Posterior vena cava (tissue), 2 donors: ENCODE measurements around the gene ZDHHC14. TPM values are rescaled to one million over a fixed set of nuclear protein-coding genes. Genes with fewer than 3 reads are reported as not detected.
A peak's percentile ranks its signal among the peaks of the same experiment; 100 is the strongest.
"Not testable (repeated sequence)": the region's sequence is repeated elsewhere in the genome, so short reads cannot be mapped to it uniquely, and the experiment has no call there.

Source experiments
- DNase-seq: peaks from one replicate; pipeline ENCODE4 v3.0.0-alpha.2; 2020; ENCODE audit warnings: low spot score
- intact Hi-C, 2 donors: fragments of 100-400 bp; cut with DNase I; formaldehyde crosslinking; loops; one replicate each; pipeline versions ENCODE4 v1.14.1 to v1.14.2; 2022 to 2023
- total RNA-seq, 2 donors: library from RNA; stranded (reverse); fragmentation: NEBNext Ultra II Directional; extraction: Animal tissue kit (Norgen Biotek cat#: 25700); gene quantifications; one replicate each; pipeline ENCODE4 v1.2.1, GENCODE V29; 2021
- donor health status: DM: yes; HTN: yes; CAD: no.
- donor health status: DM: yes; HTN: yes; CAD: no.

ZDHHC14 gene
- total RNA-seq, 2 donors from 2014 or later: 12.2 to 14.8 TPM

- intact Hi-C loops: no loop called here
- no peak for DNase-seq
Measured at GRCh38 chr6:157695301-157696040, 314.5 kb downstream of the ZDHHC14 start.

DNA sequence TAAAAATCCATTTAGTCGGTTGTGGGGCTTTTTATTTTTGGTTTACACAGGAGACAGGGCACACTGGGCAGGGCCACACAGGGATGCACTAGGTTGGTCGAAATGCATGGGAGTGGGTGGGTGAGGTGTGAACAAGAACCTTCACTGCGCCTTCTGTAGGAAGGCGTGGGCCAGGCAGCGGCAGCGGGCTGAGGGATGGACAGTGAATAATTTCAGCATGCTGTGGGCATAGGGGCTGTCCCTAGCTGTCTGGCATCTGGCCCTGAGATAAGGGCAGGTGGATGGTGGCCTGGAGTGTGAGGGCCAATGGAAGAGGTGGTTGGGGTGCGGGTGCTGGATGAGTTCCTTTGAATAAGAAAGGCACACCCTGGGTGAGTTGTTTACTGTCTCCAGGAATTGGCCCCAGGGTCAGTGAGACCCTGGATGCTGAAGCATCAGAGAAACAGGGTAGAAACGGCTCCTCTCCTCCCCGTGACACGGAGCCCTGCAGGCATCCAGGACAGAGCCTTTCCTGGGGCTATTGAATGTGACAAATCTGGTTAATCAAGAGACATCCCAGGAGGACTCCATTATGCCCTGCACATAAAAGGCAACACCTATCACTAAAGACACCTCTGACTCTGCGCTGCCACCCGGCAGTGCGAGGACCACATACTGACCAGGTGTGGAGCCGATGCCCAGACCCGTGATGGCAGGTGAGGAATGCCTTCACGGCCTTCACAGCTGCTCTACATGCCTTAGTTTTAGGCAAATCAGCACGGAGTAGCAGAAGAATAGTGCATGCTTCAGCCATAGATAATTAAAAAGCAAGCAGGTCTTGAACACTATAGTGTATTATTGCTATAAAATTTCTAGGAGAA is 319.0 kb downstream of the ZDHHC14 start:
- intact Hi-C loops: no loop called here
- DNase-seq: peak; percentile 54

GRCh38 chr6:157706351-157706750 is 325.4 kb downstream of the ZDHHC14 start:
- peak; percentile 15 for DNase-seq
- intact Hi-C loops: not testable (repeated sequence)

DNA sequence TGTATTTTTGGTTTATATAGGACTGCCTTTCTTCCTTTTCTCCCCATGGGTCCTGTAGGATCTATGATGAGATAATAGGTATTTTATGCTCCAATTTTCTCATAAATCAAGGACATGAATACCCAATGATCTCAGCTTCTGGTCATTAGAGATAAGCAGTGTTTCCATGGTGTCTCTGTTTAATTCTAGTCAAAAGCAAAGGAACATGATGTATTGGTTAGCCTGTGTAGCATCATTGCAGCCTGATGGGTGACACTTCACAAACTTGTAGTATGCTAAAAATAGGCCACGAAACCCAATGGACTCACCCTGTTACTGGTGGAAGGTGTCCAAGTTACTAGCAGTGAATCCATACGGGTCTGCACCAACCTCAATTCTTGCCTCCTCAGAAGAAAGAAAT is 325.9 kb downstream of the ZDHHC14 start:
- intact Hi-C loops: no loop called here
- DNase-seq: no peak

DNA sequence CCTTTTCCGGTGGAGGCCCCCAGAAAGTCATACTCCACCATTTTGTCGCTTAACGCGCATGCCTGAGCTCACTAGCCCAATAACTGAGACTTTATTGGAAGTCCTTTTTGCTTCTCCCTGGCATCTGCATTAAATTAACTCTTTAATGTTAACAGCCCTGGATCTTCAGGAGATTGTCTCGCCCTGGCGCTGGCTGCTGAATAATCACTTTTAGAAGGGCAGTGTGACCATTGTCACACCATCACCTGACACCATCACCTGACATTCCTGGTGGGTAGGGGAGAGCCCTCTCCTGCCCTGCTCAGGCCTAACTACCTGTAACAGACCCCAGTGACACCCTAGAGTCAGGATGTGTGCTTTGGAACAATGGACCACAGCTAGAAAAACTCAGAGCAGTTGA is 326.6 kb downstream of the ZDHHC14 start:
- intact Hi-C loops: no loop called here
- peak; percentile 34 for DNase-seq

DNA sequence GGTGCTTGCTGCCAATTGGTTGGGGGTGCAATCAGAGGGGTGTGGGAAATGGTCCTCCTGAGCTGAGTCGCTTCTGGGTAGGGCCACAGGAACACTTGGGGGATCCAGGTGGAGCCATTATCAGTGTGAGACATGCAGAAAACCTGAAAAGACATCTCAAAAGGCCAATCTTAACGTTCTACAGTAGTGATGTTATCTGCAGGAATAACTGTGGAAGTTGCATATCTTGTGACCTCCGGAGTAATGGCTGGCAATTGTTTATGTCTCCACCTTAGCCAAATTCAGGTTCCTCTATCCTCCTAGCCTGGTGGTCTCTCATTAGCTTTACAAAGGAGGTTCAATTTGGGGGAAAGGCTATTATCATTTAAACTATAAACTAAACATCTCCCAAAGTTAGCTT is 327.2 kb downstream of the ZDHHC14 start:
- intact Hi-C loops: no loop called here
- no peak for DNase-seq

- intact Hi-C loops: no loop called here
- DNase-seq: peak; percentile 9
Measured at GRCh38 chr6:157708933-157709332, 327.9 kb downstream of the ZDHHC14 start.

- intact Hi-C loops: no loop called here
- DNase-seq: no peak
Measured at GRCh38 chr6:157709555-157709954, 328.6 kb downstream of the ZDHHC14 start.

DNA sequence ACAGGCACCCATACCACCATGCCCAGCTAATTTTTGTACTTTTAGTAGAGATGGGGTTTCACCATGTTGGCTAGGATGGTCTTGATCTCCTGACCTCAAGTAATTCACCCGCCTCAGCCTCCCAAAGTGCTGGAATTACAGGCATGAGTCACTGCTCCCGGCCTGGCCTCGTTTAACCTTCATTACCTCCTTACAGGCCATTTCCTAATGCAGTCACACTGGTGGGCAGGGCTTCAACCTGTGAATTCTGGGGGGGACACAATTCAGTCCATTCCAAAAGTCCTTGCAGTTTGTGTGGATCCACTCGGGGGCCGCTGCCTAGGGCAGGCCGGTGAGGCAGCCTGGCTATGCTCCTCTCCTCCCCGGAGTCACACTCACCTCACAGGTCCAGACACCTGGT is 329.6 kb downstream of the ZDHHC14 start:
- no peak for DNase-seq
- intact Hi-C loops: no loop called here

DNA sequence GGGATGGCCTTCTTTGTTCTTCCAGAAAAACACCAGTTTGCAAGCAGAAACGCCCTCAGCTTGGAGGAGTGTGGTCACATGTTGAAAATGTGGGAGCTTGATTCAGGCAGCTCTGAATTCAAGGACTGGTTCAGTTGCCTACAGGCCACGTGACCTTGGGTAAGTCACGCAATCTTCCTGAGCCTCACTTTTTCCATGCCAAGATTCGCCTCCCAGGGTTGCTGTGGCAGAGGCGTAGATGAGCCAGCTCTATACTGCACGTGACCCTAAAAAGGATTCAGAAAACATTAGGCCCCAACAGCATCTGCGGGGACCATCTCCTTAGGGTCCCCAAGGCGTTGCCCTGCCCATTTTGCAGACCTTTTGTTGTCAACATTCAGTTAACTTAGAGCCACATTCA is 330.1 kb downstream of the ZDHHC14 start:
- intact Hi-C loops: no loop called here
- no peak for DNase-seq

DNA sequence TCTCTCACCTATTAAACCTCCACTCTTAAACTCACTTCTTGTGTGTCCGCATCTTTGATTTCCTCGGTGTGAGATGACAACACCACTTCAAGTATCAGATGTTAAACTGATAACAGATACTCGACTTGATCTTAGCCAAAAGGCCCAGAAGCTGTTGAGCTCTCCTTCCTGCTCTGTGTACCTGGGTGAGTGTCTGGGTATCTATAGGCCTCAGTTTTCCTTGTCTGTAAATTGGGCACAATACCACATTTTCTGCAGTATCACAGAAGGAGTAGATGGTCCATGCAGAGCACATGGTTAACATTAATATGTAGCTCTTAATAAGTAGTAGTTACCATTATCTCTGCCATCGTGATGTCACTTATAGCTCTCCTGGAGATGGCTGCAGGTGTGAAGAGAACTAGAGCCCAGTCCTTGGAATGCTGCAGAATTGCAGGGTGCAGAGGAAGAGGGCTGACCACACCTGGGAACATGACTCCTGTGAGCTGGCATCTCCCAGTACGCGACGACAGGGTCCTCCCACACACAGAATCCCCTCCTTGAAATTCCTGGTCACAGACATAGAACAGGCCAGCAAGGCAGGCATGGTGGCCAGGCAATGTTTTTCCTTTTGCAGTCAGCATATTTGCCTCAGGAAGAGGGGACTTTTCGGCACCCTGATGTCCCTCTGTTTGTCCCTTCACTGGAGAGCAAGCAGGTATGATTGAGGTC is 331.8 kb downstream of the ZDHHC14 start:
- intact Hi-C loops: no loop called here
- DNase-seq: peak; percentile 58

- DNase-seq: peak; percentile 78
- intact Hi-C loops: loop anchor here in 1 of 2 donors (1.0 kb wide), 1 partner anchor 44 kb away; no protein-coding TSS in a partner anchor
Measured at GRCh38 chr6:157713451-157714152, 332.6 kb downstream of the ZDHHC14 start.

DNA sequence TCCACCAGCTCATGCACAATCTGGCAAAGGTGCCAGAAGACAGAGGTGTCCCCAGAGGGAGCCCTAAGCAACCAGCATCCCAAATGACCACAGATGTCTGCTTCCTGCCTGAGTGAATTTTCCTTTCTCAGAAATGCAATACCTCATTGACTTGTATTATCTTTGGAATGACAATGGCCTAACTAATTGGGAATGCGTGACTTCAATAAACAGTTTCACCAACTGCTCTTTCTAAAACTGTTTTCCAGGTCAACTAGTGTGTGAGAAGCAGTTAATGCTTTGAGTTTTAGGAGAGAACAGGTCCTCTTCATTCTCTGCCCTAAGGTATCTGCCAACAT is 333.1 kb downstream of the ZDHHC14 start:
- intact Hi-C loops: loop anchor here in 1 of 2 donors (1.0 kb wide), 1 partner anchor 45 kb away; no protein-coding TSS in a partner anchor
- no peak for DNase-seq

DNA sequence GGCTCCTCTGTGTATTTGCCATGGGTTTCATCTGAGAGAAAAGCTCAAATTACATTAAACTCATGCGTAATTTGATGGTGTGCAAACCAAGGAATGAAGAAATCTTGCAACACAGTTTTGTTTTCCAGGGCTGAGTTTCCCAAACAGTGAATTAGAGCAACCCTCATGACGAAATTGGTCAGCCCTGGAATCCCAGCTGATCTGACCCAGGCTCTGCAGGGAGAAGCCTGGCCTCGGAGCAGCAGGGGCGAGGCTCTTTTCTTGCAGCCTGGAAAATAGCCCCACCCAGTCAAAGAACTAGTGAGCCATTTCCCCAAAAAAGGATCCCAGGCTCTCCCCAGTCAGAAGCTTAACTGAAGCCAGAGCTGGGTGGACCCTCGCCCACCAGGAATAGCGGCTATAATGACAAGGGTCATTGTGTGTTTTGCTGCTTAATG is 334.8 kb downstream of the ZDHHC14 start:
- intact Hi-C loops: no loop called here
- DNase-seq: peak; percentile 89

DNA sequence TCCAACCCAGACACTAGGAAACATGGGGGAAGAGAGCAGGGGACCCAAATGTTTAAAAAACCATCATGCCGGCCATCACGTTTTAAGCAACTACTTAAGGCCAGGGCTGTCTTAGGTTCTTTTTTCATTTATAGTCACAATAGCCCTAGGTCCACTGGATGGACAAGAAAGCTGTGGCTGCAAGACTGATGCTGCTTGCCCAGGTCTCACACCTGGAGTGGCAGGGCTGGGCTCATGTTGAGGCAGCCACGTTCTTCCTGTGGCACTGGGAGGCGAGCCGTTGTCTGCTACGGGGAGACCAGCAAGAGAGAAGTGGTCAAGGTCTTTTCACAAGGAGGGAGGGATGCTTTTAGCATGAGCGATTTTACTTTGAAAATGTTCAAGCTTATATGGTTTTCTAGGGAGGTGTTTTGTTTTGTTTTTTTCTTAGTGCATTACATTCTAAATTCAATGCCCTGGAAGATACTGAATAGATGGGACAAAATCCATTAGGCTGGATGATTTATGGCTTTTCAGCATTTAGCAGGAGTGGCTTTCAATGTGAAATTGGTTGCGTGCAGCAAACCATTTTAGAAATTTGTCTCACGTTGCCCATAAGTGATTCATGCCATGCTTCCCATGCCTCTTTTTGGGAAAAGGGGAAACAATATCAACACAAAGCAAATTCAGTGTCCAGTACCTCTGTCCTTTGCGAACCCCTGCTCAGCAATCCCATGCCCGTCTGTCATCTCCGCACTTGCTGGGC is 335.4 kb downstream of the ZDHHC14 start:
- peak; percentile 72 for DNase-seq
- intact Hi-C loops: no loop called here

DNA sequence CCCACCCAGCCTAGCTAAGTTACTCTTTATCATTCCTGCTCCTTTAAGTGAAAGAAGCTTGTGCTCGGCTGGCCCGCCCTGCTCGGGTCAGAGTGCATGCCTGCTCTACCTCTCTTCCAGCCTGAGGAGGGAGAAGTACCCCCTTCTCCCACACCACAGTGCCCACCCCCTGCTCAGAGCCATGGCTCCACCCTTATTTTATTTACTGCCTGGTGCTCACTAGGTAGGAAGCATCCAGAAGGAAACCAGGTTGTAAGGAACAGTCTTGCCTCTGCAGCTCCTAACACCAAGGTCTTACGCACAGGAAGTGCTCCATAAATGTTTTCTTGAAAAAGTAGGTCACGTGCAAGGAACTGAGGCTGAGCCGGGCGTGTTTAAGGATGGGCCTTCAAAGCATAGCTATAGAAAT is 336.4 kb downstream of the ZDHHC14 start:
- DNase-seq: peak; percentile 76
- intact Hi-C loops: no loop called here

DNA sequence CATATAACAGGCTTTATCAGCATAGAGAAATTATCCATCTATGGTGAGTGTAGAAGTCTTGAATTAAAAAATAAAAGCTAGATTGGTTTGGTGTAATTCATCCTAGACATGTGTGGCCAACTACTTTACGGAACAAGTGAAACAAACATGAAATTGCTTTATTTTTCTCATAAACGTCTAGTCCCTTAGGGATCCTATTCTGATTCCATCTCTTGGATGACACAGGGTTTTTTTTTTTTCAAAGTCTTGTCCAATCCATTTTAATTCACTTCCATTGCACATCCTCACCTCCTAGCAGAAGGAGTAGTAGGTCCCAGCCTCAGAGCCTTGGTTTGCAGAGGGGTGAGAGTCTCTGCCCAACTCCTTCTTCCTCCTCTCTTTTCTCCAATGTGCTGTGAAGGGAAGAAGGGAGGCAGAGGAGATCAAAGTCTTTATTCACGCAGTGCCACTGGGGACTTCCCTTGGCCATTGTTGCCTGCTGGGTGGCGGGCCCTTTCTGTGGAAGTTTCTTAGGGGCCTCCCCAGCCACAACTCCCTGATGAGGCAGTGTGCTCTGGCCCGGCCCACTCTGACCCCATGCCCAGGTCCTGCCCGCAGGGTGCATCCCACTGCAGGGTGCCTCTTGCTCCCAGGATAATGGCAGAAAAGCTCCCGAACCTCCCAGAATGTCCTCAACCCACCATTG is 337.7 kb downstream of the ZDHHC14 start:
- intact Hi-C loops: no loop called here
- peak; percentile 75 for DNase-seq

GRCh38 chr6:157720964-157721363 is 340.0 kb downstream of the ZDHHC14 start:
- DNase-seq, intact Hi-C loops: not testable (repeated sequence)
